Measurements from ENCODE around the gene ANXA11. TPM values are rescaled to one million over a fixed set of nuclear protein-coding genes. Genes with fewer than 3 reads are reported as not detected.
A peak's percentile ranks its signal among the peaks of the same experiment; 100 is the strongest.

Gene ANXA11
- total and polyA plus RNA-seq, 9 of the 15 experiments (the other 6 are each of a cell fraction or from before 2014, with no cell fraction given), result 43.6 to 212 (median 109) TPM

DNA sequence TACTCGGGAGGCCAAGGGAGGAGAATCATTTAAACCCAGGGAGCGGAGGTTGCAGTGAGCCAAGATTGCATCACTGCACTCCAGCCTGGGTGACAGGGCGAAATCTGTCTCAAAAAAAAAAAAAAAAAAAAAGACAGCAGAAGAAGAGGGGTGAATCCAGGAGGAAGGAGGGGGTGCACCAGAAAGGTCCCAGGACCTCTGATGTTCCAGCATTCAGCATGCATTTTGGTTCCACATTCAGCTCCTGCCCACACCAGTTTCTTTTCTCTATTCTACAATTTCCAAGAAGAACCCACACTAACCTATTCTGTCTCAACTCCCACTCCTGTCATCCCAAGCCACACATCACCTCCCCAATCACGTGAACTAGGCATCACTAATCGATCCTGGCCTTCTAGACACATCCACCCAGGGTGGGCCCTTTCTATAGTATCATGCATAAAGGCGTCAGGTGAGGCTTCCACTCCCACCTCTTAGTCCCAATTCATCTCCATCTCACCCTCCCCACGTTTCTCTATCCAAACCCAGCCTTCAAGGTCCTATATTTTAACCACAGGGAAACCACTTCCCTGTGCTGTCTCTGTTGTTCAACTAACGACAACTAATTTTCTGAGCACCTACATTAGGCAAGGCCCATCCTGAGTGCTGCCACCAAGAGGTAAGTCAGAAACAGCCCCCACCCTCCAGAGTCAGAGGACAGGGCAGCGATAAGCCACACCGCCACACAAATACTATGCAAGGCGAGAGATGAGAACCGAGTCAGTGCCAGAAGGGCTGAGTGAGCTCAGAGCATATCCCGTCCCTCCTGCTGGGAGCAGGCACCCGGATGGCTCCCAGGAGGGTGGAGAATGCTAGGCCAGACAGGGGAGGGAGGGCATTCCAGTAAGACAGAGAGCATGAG is 2.2 kb downstream of the ANXA11 start (continued):
- TF ChIP-seq ZNF512 (tag; IDR thresholded peaks at IDR 0.05) (no peak), SP1 (CRISPR knock-in tag; IDR thresholded peaks at IDR 0.05) (peak; percentile 91), ILF3 (IDR thresholded peaks at IDR 0.05; ENCODE audit: borderline replicate concordance) (no peak), NCOA4 (IDR thresholded peaks at IDR 0.05; ENCODE audit: partially characterized antibody) (peak; percentile 84), DDX20 (tag; IDR thresholded peaks at IDR 0.05; ENCODE audit: low read depth) (no peak), HDAC3 (IDR thresholded peaks at IDR 0.05; ENCODE audit: borderline replicate concordance, partially characterized antibody) (peak; percentile 63), KDM5B (IDR thresholded peaks at IDR 0.05; ENCODE audit: insufficient replicate concordance, low read depth, low read length) (no peak), BDP1 (IDR thresholded peaks at IDR 0.05; ENCODE audit: insufficient read depth, insufficient read length) (no peak), ELF2 (CRISPR knock-in tag; IDR thresholded peaks at IDR 0.05) (peak; percentile 58), TCF7 (IDR thresholded peaks at IDR 0.05; ENCODE audit: borderline replicate concordance) (no peak), POLR3G (IDR thresholded peaks at IDR 0.05; ENCODE audit: extremely low read depth, insufficient read length, insufficient replicate concordance) (no peak), ZFP30 (CRISPR knock-in tag; IDR thresholded peaks at IDR 0.05; ENCODE audit: borderline replicate concordance) (no peak), PHF20 (IDR thresholded peaks at IDR 0.05; ENCODE audit: partially characterized antibody) (peak; percentile 65), OTX1 (CRISPR knock-in tag; IDR thresholded peaks at IDR 0.05) (peak; percentile 60; the same call in 1 of the 2 replicates), NR3C1 (CRISPR knock-in tag; IDR thresholded peaks at IDR 0.05) (no peak), RUNX1 (IDR thresholded peaks at IDR 0.05; ENCODE audit: low read depth) (no peak), ZNF143 (CRISPR knock-in tag; IDR thresholded peaks at IDR 0.05) (no peak), CC2D1A (IDR thresholded peaks at IDR 0.05) (0 out of 2 replicates have a peak, but pooled peaks have one; percentile 54), CEBPZ (IDR thresholded peaks at IDR 0.05; ENCODE audit: borderline replicate concordance, low read depth, low read length) (no peak), ZNF212 (CRISPR knock-in tag; IDR thresholded peaks at IDR 0.05) (no peak)
- TF ChIP-seq, protein P1, sequence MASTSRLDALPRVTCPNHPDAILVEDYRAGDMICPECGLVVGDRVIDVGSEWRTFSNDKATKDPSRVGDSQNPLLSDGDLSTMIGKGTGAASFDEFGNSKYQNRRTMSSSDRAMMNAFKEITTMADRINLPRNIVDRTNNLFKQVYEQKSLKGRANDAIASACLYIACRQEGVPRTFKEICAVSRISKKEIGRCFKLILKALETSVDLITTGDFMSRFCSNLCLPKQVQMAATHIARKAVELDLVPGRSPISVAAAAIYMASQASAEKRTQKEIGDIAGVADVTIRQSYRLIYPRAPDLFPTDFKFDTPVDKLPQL (IDR thresholded peaks at IDR 0.05; ENCODE audit: extremely low read depth, insufficient read length), result no peak
- TF ChIP-seq, protein P2, sequence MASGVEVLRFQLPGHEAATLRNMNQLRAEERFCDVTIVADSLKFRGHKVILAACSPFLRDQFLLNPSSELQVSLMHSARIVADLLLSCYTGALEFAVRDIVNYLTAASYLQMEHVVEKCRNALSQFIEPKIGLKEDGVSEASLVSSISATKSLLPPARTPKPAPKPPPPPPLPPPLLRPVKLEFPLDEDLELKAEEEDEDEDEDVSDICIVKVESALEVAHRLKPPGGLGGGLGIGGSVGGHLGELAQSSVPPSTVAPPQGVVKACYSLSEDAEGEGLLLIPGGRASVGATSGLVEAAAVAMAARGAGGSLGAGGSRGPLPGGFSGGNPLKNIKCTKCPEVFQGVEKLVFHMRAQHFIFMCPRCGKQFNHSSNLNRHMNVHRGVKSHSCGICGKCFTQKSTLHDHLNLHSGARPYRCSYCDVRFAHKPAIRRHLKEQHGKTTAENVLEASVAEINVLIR (CRISPR knock-in tag; IDR thresholded peaks at IDR 0.05), result no peak

Data from K562 (cell line).